Activated CD8-positive, alpha-beta memory T cell treated with anti-CD3 and anti-CD28 coated beads, Interleukin-2, amount 50 U/mL, for 1 hour (primary cell): ENCODE measurements around the gene CFAP251.

Experiments used
- DNase-seq: peaks from one replicate; pipeline ENCODE4 v3.0.0-alpha.2; 2020; ENCODE audit errors: extremely low read depth

CFAP251 gene

GRCh38 chr12:121943926-121944325, 25.5 kb downstream of the CFAP251 start:
- no peak for DNase-seq

GRCh38 chr12:121946313-121947025, 28.1 kb downstream of the CFAP251 start:
- no peak for DNase-seq

- no peak for DNase-seq
Measured at GRCh38 chr12:121947981-121948380, 29.6 kb downstream of the CFAP251 start.

GRCh38 chr12:121949648-121950397, 31.4 kb downstream of the CFAP251 start:
- no peak for DNase-seq

GRCh38 chr12:121953117-121953692, 34.8 kb downstream of the CFAP251 start:
- DNase-seq: no peak

GRCh38 chr12:121953695-121954094, 35.3 kb downstream of the CFAP251 start:
- no peak for DNase-seq

- DNase-seq: no peak
Measured at GRCh38 chr12:121955258-121956237, 37.2 kb downstream of the CFAP251 start.

GRCh38 chr12:121957861-121958515, 39.6 kb downstream of the CFAP251 start:
- no peak for DNase-seq

GRCh38 chr12:121958541-121959240, 40.3 kb downstream of the CFAP251 start:
- no peak for DNase-seq

- DNase-seq: no peak
Measured at GRCh38 chr12:121960541-121960940, 42.1 kb downstream of the CFAP251 start.

GRCh38 chr12:121961195-121961879, 42.9 kb downstream of the CFAP251 start:
- DNase-seq: no peak

- no peak for DNase-seq
Measured at GRCh38 chr12:121963341-121964018, 45.1 kb downstream of the CFAP251 start.

GRCh38 chr12:121964813-121965643, 46.6 kb downstream of the CFAP251 start:
- no peak for DNase-seq

GRCh38 chr12:121966959-121967358, 48.6 kb downstream of the CFAP251 start:
- no peak for DNase-seq

- DNase-seq: no peak
Measured at GRCh38 chr12:121968876-121969275, 50.5 kb downstream of the CFAP251 start.

- DNase-seq: no peak
Measured at GRCh38 chr12:121969726-121970125, 51.3 kb downstream of the CFAP251 start.

- no peak for DNase-seq
Measured at GRCh38 chr12:121970581-121971300, 52.3 kb downstream of the CFAP251 start.
